SK-N-SH (cell line): Measurements from ENCODE around the gene FRYL. TPM values are rescaled to one million over a fixed set of nuclear protein-coding genes. Genes with fewer than 3 reads are reported as not detected.
A peak's percentile ranks its signal among the peaks of the same experiment; 100 is the strongest.

Experiments used
- CTCF ChIA-PET: fragments of 300-600, 350-600 bp; formaldehyde crosslinking; extraction: SDS; loops from one replicate; lab custom pipeline; 2021; lab: Yijun Ruan, JAX
- POLR2A ChIA-PET: fragments of 350-600 bp; sonication (Branson Sonifier 250); formaldehyde crosslinking; extraction: SDS; loops from one replicate; lab custom pipeline; 2020; ENCODE audit warnings: antibody characterized with exemption, inconsistent platforms; lab: Yijun Ruan, JAX
- DNase-seq: peaks from one replicate; pipeline ENCODE4 v3.0.0; 2012
- H2AFZ ChIP-seq: fragments of 200-600 bp; sonication (generic); 2 replicates; pipeline ENCODE4 v1.8.1; 2016; ENCODE audit warnings: antibody characterized with exemption, mild to moderate bottlenecking, low read depth
- H3F3A ChIP-seq: fragments of 200-600 bp; sonication (generic); replicated peaks from 2 replicates; pipeline ENCODE3; 2016; ENCODE audit warnings: antibody characterized with exemption, mild to moderate bottlenecking; ENCODE audit not compliant: insufficient read depth
- H3K27ac ChIP-seq, 2 experiments: fragments of 200-500 bp in 1 of 2; fragments of 200-600 bp in 1 of 2; sonication (Bioruptor generic) in 1 of 2; sonication (generic), shearing (Covaris generic) in 1 of 2; 2 replicates each; pipeline versions ENCODE4 v1.5.1 to v1.6.1; 2014 to 2016; ENCODE audit warnings: low read depth in 2 of 2, inconsistent platforms in 1 of 2, low read length in 1 of 2, mild to moderate bottlenecking in 1 of 2, mixed read lengths in 1 of 2
- H3K27me3 ChIP-seq: fragments of 200-600 bp; sonication (generic), shearing (Covaris generic); 2 replicates; pipeline ENCODE4 v1.6.1; 2016; ENCODE audit warnings: mixed run types; ENCODE audit not compliant: insufficient read depth
- H3K36me3 ChIP-seq, 2 experiments: fragments of 200-500 bp in 1 of 2; fragments of 200-600 bp in 1 of 2; sonication (Bioruptor generic) in 1 of 2; sonication (generic) in 1 of 2; replicated peaks in 1 of 2; 2 replicates each; pipeline versions ENCODE3 to v1.5.1; 2014 to 2016; ENCODE audit warnings: low read length in 1 of 2, mild to moderate bottlenecking in 1 of 2; ENCODE audit not compliant: insufficient read depth in 2 of 2, control insufficient read depth in 1 of 2
- H3K4me1 ChIP-seq, 2 experiments: fragments of 200-500 bp in 1 of 2; fragments of 200-600 bp in 1 of 2; sonication (Bioruptor generic) in 1 of 2; sonication (generic), shearing (Covaris generic) in 1 of 2; 2 replicates each; pipeline versions ENCODE4 v1.5.1 to v1.6.1; 2014 to 2016; ENCODE audit warnings: low read depth in 1 of 2, low read length in 1 of 2, mixed run types in 1 of 2; ENCODE audit not compliant: insufficient read depth in 2 of 2, control insufficient read depth in 1 of 2
- H3K4me2 ChIP-seq: fragments of 200-600 bp; sonication (generic), shearing (Covaris generic); 2 replicates; pipeline ENCODE4 v1.6.1; 2017; ENCODE audit warnings: mixed run types
- H3K4me3 ChIP-seq, 2 experiments: fragments of 200-500 bp in 1 of 2; fragments of 200-600 bp in 1 of 2; sonication (Bioruptor generic) in 1 of 2; sonication (generic), shearing (Covaris generic) in 1 of 2; 2 replicates each; pipeline versions ENCODE4 v1.5.1 to v1.8.1; 2014 to 2016; ENCODE audit warnings: low read depth in 2 of 2, inconsistent platforms in 1 of 2, low read length in 1 of 2, mild to moderate bottlenecking in 1 of 2, mixed read lengths in 1 of 2, moderate library complexity in 1 of 2
- H3K79me2 ChIP-seq: fragments of 200-600 bp; sonication (generic); 2 replicates; pipeline ENCODE4 v1.8.1; 2017; ENCODE audit warnings: mild to moderate bottlenecking; ENCODE audit not compliant: insufficient read depth
- H3K9ac ChIP-seq: fragments of 200-600 bp; sonication (generic); 2 replicates; pipeline ENCODE4 v1.6.1; 2017; ENCODE audit warnings: mixed run types
- H3K9me2 ChIP-seq: fragments of 200-600 bp; sonication (generic); 2 replicates; pipeline ENCODE4 v1.6.1; 2017; ENCODE audit warnings: mixed run types
- H3K9me3 ChIP-seq: fragments of 200-600 bp; sonication (generic); 2 replicates; pipeline ENCODE4 v1.6.1; 2017; ENCODE audit warnings: mixed run types, mild to moderate bottlenecking, moderate library complexity
- H4K20me1 ChIP-seq: fragments of 200-600 bp; sonication (generic); 2 replicates; pipeline ENCODE4 v1.6.1; 2017; ENCODE audit warnings: mild to moderate bottlenecking, mixed run types; ENCODE audit not compliant: insufficient read depth
- CHD2 ChIP-seq: fragments of 150-350 bp; IDR thresholded peaks from 2 replicates; pipeline ENCODE4 v1.6.1; 2018; ENCODE audit warnings: low read length; ENCODE audit not compliant: partially characterized antibody
- ELF1 ChIP-seq: IDR thresholded peaks from 2 replicates; pipeline ENCODE4 v1.4.0; 2012
- FOSL2 ChIP-seq: IDR thresholded peaks from 2 replicates; pipeline ENCODE4 v1.4.0; 2012; ENCODE audit warnings: low read depth, mild to moderate bottlenecking, moderate library complexity, borderline replicate concordance
- FOXJ3 ChIP-seq: sonication (generic); formaldehyde crosslinking; IDR thresholded peaks from 2 replicates; pipeline ENCODE4 v1.5.1; 2020; ENCODE audit warnings: mild to moderate bottlenecking, missing genetic modification reagents
- FOXM1 ChIP-seq: IDR thresholded peaks from 2 replicates; pipeline ENCODE4 v1.4.0; 2012; ENCODE audit warnings: low read depth, mild to moderate bottlenecking
- GABPA ChIP-seq: IDR thresholded peaks from 2 replicates; pipeline ENCODE4 v1.4.0; 2012; ENCODE audit warnings: low read depth, mild to moderate bottlenecking
- GATA2 ChIP-seq: sonication (generic); formaldehyde crosslinking; IDR thresholded peaks from 2 replicates; pipeline ENCODE4 v1.5.0; 2020; ENCODE audit warnings: mild to moderate bottlenecking, missing genetic modification reagents
- MEF2A ChIP-seq: IDR thresholded peaks from 2 replicates; pipeline ENCODE4 v1.4.0; 2012; ENCODE audit warnings: low read depth, borderline replicate concordance
- MXI1 ChIP-seq: IDR thresholded peaks from 2 replicates; pipeline ENCODE4 v1.6.1; 2012; ENCODE audit warnings: mild to moderate bottlenecking, low read depth, low read length, improper control_type of control experiment
- NFIC ChIP-seq: IDR thresholded peaks from 2 replicates; pipeline ENCODE4 v1.4.0; 2012; ENCODE audit warnings: borderline replicate concordance
- NRF1 ChIP-seq: IDR thresholded peaks from 2 replicates; pipeline ENCODE4 v1.6.1; 2012; ENCODE audit warnings: low read depth, mild to moderate bottlenecking, low read length
- POLR2AphosphoS5 ChIP-seq: IDR thresholded peaks from 2 replicates; pipeline ENCODE4 v1.6.1; 2012; ENCODE audit warnings: low read depth, low read length
- RCOR1 ChIP-seq: fragments of 150-350 bp; IDR thresholded peaks from 2 replicates; pipeline ENCODE4 v1.6.1; 2017; ENCODE audit warnings: antibody characterized with exemption, low read length
- SIN3A ChIP-seq: IDR thresholded peaks from 2 replicates; pipeline ENCODE4 v1.6.1; 2012; ENCODE audit warnings: low read depth, mild to moderate bottlenecking, low read length, moderate library complexity, borderline replicate concordance
- YY1 ChIP-seq: IDR thresholded peaks from 2 replicates; pipeline ENCODE4 v1.4.0; 2012; ENCODE audit warnings: low read depth, mild to moderate bottlenecking
- WGBS: methylation state at CpG from one replicate; pipeline ENCODE4 v1.1.6; 2017; ENCODE audit warnings: low lambda C conversion rate; 5-methylcytosine and 5-hydroxymethylcytosine counted together
- polyA plus RNA-seq, 3 experiments: library from polyadenylated mRNA; depleted of rRNA; stranded (reverse); fragments of >200 nt; gene quantifications; 2 replicates each; pipeline ENCODE4 v1.2.3, GENCODE V29; 2012
- TF ChIP-seq, protein P1 (sequence below): IDR thresholded peaks from 2 replicates; pipeline ENCODE4 v1.4.0; 2012; ENCODE audit warnings: low read depth, borderline replicate concordance
- TF ChIP-seq, protein P2 (sequence below): IDR thresholded peaks from 2 replicates; pipeline ENCODE4 v1.6.1; 2012; ENCODE audit warnings: mild to moderate bottlenecking, low read depth, low read length, moderate library complexity
- TF ChIP-seq, protein P3 (sequence below): fragments of 150-350 bp; IDR thresholded peaks from 2 replicates; pipeline ENCODE4 v1.6.1; 2017; ENCODE audit warnings: antibody characterized with exemption, low read length, low read depth, borderline replicate concordance
- TF ChIP-seq, protein P4 (sequence below): fragments of 200-600 bp; sonication (generic); IDR thresholded peaks from 2 replicates; pipeline ENCODE4 v1.6.1; 2017; ENCODE audit warnings: antibody characterized with exemption, mild to moderate bottlenecking, moderate library complexity
- TF ChIP-seq, protein P5 (sequence below): IDR thresholded peaks from 2 replicates; pipeline ENCODE4 v1.4.0; 2012; ENCODE audit warnings: low read depth

The FRYL gene
- polyA plus RNA-seq, 1 of the 3 experiments (the other 2 are of a cell fraction): 8.2 TPM

DNA sequence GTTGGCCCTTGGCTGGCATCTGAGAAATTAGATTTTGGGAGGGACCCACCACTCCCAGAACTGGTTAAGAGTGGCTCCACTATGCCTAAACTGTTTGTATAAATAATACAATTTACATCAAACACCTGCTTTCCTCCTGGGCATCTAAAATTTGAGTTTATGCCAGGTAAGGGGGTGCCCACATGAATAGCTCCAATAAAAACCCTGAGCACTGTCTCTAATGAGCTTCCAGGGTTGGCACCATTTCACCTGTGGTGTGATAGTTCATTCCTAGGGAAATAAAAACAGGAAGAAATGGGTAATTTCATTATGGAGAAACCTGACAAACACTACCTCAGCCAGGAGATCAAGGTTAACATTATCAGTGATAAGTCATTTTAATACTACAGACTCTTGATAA is 119.7 kb downstream of the FRYL start:
- POLR2A ChIA-PET: no interaction called here
- Histone ChIP-seq H2AFZ (no peak overlapping the region), H3K36me3 (peaks cover 0 to 6% of the 10 kb centered on the region in 2 experiments), H3K79me2 (peaks cover 56% of the 10 kb centered on the region), H3K9me2 (no peaks in the 10 kb centered on the region), H3K4me1 (peaks cover 0 to under 1% of the 10 kb centered on the region in 2 experiments; a peak in 1 of 4 replicates), H3K9ac (no peak overlapping the region)
- TF ChIP-seq NRF1: no peak
- no peak for TF ChIP-seq GATA2 (CRISPR knock-in tag)
- TF ChIP-seq, protein P1, sequence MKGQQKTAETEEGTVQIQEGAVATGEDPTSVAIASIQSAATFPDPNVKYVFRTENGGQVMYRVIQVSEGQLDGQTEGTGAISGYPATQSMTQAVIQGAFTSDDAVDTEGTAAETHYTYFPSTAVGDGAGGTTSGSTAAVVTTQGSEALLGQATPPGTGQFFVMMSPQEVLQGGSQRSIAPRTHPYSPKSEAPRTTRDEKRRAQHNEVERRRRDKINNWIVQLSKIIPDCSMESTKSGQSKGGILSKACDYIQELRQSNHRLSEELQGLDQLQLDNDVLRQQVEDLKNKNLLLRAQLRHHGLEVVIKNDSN: no peak
- no peak for TF ChIP-seq FOXJ3 (CRISPR knock-in tag)
- TF ChIP-seq, protein P2, sequence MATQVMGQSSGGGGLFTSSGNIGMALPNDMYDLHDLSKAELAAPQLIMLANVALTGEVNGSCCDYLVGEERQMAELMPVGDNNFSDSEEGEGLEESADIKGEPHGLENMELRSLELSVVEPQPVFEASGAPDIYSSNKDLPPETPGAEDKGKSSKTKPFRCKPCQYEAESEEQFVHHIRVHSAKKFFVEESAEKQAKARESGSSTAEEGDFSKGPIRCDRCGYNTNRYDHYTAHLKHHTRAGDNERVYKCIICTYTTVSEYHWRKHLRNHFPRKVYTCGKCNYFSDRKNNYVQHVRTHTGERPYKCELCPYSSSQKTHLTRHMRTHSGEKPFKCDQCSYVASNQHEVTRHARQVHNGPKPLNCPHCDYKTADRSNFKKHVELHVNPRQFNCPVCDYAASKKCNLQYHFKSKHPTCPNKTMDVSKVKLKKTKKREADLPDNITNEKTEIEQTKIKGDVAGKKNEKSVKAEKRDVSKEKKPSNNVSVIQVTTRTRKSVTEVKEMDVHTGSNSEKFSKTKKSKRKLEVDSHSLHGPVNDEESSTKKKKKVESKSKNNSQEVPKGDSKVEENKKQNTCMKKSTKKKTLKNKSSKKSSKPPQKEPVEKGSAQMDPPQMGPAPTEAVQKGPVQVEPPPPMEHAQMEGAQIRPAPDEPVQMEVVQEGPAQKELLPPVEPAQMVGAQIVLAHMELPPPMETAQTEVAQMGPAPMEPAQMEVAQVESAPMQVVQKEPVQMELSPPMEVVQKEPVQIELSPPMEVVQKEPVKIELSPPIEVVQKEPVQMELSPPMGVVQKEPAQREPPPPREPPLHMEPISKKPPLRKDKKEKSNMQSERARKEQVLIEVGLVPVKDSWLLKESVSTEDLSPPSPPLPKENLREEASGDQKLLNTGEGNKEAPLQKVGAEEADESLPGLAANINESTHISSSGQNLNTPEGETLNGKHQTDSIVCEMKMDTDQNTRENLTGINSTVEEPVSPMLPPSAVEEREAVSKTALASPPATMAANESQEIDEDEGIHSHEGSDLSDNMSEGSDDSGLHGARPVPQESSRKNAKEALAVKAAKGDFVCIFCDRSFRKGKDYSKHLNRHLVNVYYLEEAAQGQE: no peak
- no peak for TF ChIP-seq ELF1
- TF ChIP-seq, protein P3, sequence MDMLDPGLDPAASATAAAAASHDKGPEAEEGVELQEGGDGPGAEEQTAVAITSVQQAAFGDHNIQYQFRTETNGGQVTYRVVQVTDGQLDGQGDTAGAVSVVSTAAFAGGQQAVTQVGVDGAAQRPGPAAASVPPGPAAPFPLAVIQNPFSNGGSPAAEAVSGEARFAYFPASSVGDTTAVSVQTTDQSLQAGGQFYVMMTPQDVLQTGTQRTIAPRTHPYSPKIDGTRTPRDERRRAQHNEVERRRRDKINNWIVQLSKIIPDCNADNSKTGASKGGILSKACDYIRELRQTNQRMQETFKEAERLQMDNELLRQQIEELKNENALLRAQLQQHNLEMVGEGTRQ: no peak
- TF ChIP-seq FOXM1: no peak
- TF ChIP-seq SIN3A: no peak
- TF ChIP-seq, all 33 proteins: peak for 0
- Histone ChIP-seq H3K27ac (no peak overlapping the region), H3K4me2 (no peak overlapping the region), H3K9me3 (no peaks in the 10 kb centered on the region), H4K20me1 (peaks cover 12% of the 10 kb centered on the region; the same call in 1 of the 2 replicates), H3K4me3 (no peak overlapping the region), H3F3A (peaks cover 18% of the 10 kb centered on the region), H3K27me3 (no peaks in the 10 kb centered on the region)
- no peak for DNase-seq
- CTCF ChIA-PET: no interaction called here

DNA sequence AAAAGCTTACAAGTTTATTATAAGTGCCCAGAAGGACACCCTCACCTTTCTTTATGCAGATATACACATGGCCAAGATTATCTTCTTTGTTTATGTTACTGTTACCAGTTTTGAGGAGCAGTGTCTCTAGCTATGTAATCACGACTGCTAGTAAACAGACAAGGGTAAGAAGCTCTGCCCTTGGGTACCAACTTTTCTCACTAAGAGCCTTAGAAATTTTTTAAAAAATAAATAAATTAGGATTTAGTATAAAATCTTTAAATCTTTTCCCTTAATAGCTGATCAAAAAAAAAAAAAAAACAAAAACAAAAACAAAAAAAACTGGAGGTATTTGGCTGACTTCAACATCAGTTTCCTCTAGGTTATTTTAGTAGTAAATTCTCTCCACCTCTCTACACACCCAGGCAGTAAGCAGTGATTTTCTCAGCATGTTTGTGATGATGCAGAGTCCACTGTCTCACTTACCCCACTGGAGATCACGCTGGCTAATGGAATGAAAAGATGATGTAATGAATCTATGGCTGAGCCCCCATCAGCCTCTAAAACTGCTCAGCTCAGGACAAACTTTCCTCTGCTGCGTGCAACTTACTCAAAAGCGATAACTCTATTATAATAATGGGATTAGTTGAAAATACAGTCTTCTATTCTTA is 125.9 kb downstream of the FRYL start:
- H3K4me3 ChIP-seq: peak overlapping the region; percentile 15 to 25; a peak in 2 of 4 replicates
- peaks cover 44% of the 10 kb centered on the region; the same call in 1 of the 2 replicates for H3K79me2 ChIP-seq
- CTCF ChIA-PET: interaction anchor here (1.5 to 1.9 kb wide), 3 partner anchors 12 to 34 kb away, joined by 4 to 6 read pairs (median 4); no protein-coding TSS in a partner anchor
- H3F3A ChIP-seq: peaks cover 28% of the 10 kb centered on the region
- H3K4me2 ChIP-seq: peak overlapping the region; percentile 58; the same call in 1 of the 2 replicates
- H2AFZ ChIP-seq: no peak overlapping the region
- peaks cover 0 to 3% of the 10 kb centered on the region in 2 experiments for H3K36me3 ChIP-seq
- H3K27ac ChIP-seq: peak overlapping the region in 1 of 2 experiments; percentile 70; a peak in 2 of 4 replicates
- no peak for DNase-seq
- no peaks in the 10 kb centered on the region for H3K27me3 ChIP-seq
- H3K9ac ChIP-seq: no peak overlapping the region
- no peaks in the 10 kb centered on the region for H3K9me3 ChIP-seq
- peaks cover 40% of the 10 kb centered on the region for H4K20me1 ChIP-seq
- H3K4me1 ChIP-seq: peaks cover 13 to 38% of the 10 kb centered on the region in 2 experiments; a peak in 3 of 4 replicates
- 69% methylated on average over 4 of the region's 4 CpGs for whole genome bisulfite sequencing
- no peaks in the 10 kb centered on the region for H3K9me2 ChIP-seq
- POLR2A ChIA-PET: interaction anchor here (1.4 kb wide), 1 partner anchor 126 kb away, joined by 6 read pairs; the partner anchor contains the start of gene FRYL
- no peak for TF ChIP-seq POLR2AphosphoS5
- TF ChIP-seq RCOR1: no peak
- TF ChIP-seq, protein P4, sequence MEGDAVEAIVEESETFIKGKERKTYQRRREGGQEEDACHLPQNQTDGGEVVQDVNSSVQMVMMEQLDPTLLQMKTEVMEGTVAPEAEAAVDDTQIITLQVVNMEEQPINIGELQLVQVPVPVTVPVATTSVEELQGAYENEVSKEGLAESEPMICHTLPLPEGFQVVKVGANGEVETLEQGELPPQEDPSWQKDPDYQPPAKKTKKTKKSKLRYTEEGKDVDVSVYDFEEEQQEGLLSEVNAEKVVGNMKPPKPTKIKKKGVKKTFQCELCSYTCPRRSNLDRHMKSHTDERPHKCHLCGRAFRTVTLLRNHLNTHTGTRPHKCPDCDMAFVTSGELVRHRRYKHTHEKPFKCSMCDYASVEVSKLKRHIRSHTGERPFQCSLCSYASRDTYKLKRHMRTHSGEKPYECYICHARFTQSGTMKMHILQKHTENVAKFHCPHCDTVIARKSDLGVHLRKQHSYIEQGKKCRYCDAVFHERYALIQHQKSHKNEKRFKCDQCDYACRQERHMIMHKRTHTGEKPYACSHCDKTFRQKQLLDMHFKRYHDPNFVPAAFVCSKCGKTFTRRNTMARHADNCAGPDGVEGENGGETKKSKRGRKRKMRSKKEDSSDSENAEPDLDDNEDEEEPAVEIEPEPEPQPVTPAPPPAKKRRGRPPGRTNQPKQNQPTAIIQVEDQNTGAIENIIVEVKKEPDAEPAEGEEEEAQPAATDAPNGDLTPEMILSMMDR: no peak
- TF ChIP-seq GABPA: no peak
- no peak for TF ChIP-seq FOXM1
- TF ChIP-seq MEF2A: no peak
- TF ChIP-seq FOSL2: no peak
- TF ChIP-seq, protein P5, sequence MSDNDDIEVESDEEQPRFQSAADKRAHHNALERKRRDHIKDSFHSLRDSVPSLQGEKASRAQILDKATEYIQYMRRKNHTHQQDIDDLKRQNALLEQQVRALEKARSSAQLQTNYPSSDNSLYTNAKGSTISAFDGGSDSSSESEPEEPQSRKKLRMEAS: no peak
- TF ChIP-seq ELF1: no peak
- TF ChIP-seq CHD2: no peak
- no peak for TF ChIP-seq MXI1
- no peak for TF ChIP-seq NFIC
- no peak for TF ChIP-seq YY1
- TF ChIP-seq NRF1: no peak
